ENCODE results near the gene LBP.

- TF ChIP-seq POLR2AphosphoS5 (IDR thresholded peaks at IDR 0.05; ENCODE audit: low read depth) = peak; percentile 99
- TF ChIP-seq CTCF (IDR thresholded peaks at IDR 0.05; ENCODE audit: insufficient read depth, low read length) = no peak
Measured at GRCh38 chr20:38303908-38304379, 42.3 kb upstream of the LBP start, which contains the start of gene BPI.

Measured in HL-60 (cell line).